ENCODE data around the gene ZNF674. TPM values are rescaled to one million over a fixed set of nuclear protein-coding genes. Genes with fewer than 3 reads are reported as not detected.

ZNF674 gene
- total and polyA plus RNA-seq, 2 donors (not counting 3 experiments of a cell fraction or from before 2014, with no cell fraction given) = 2.5 to 6.7 TPM

GRCh38 chrX:46477435-46477834 is 67.8 kb downstream of the ZNF674 start:
- BruUV-seq (replicated peaks) = no TSS peak
- no peaks in the 10 kb centered on the region for H3K36me3 ChIP-seq (ENCODE audit: control insufficient read depth in 2 of 2, extremely low read depth in 1 of 2, insufficient read depth in 2 of 2, low read length in 2 of 2)

More at GRCh38 chrX:46477435-46477834, 67.8 kb downstream of the ZNF674 start:
- Histone ChIP-seq H3K27ac (ENCODE audit: insufficient read depth, low read depth, low read length) (no peak overlapping the region), H3K9me1 (replicated peaks; ENCODE audit: control insufficient read depth, extremely low read depth, insufficient read depth, low read length) (no peaks in the 10 kb centered on the region), H3K4me2 (ENCODE audit: insufficient read depth, low read length) (no peak overlapping the region), H3K4me1 (ENCODE audit: control insufficient read depth, extremely low read depth, insufficient read depth, low read length) (no peaks in the 10 kb centered on the region), H4K20me1 (replicated peaks; ENCODE audit: control insufficient read depth, extremely low read depth, insufficient read depth, low read length) (no peaks in the 10 kb centered on the region), H3K4me3 (replicated peaks in 1 of 3; ENCODE audit: insufficient read depth in 1 of 3, low read depth in 1 of 3, low read length in 3 of 3) (no peak overlapping the region), H3K27me3 (ENCODE audit: control insufficient read depth in 2 of 2, insufficient read depth in 2 of 2, low read length in 2 of 2) (no peaks in the 10 kb centered on the region), H3K79me2 (ENCODE audit: control insufficient read depth, insufficient read depth, low read length) (no peaks in the 10 kb centered on the region), H2AFZ (ENCODE audit: low read depth, low read length) (no peak overlapping the region), H3K9me3 (replicated peaks; ENCODE audit: control insufficient read depth, insufficient read depth, low read length) (no peaks in the 10 kb centered on the region), H3K9ac (replicated peaks; ENCODE audit: extremely low read depth, insufficient read depth, low read length) (no peak overlapping the region)
- TF ChIP-seq, protein P1, sequence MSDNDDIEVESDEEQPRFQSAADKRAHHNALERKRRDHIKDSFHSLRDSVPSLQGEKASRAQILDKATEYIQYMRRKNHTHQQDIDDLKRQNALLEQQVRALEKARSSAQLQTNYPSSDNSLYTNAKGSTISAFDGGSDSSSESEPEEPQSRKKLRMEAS (IDR thresholded peaks at IDR 0.05; ENCODE audit: insufficient read depth, insufficient read length) = no peak
- TF ChIP-seq POLR2AphosphoS5 (IDR thresholded peaks at IDR 0.05; ENCODE audit: insufficient read depth, low read depth, low read length) (no peak), CTCF (IDR thresholded peaks at IDR 0.05; ENCODE audit: extremely low read depth in 1 of 2, insufficient read depth in 1 of 2, low read depth in 1 of 2, low read length in 2 of 2) (no peak), EZH2 (IDR thresholded peaks at IDR 0.05; ENCODE audit: borderline replicate concordance, low read depth, low read length, severe bottlenecking) (no peak), JUN (IDR thresholded peaks at IDR 0.05; ENCODE audit: borderline replicate concordance, insufficient read depth, insufficient read length, low read depth) (no peak), GATA2 (IDR thresholded peaks at IDR 0.05; ENCODE audit: insufficient read depth, insufficient read length, low read depth, low read length) (no peak), FOS (IDR thresholded peaks at IDR 0.05; ENCODE audit: borderline replicate concordance, insufficient read depth, low read length) (no peak), MYC (IDR thresholded peaks at IDR 0.05; ENCODE audit: low read depth, low read length) (no peak), POLR2A (IDR thresholded peaks at IDR 0.05; ENCODE audit: low read depth, low read length) (no peak)
- dilution Hi-C loops (cut with MboI; ENCODE audit: extremely low pct_ligation_motif_present, low sequenced_read_pairs) (no loop called here), intact Hi-C loops (cut with micrococcal nuclease) (no loop called here)
- no peak for FAIRE-seq
- CTCF ChIA-PET = no interaction called here
- POLR2A ChIA-PET = no interaction called here
- DNase-seq (ENCODE audit: low read depth, low spot score) = peak; percentile 37

Data from endothelial cell of umbilical vein (primary cell).